ENCODE data around the gene MID2.

The MID2 gene

GRCh38 chrX:107894038-107894437 is 68.4 kb downstream of the MID2 start:
- peak; percentile 41 for TF ChIP-seq CTCF (IDR thresholded peaks at IDR 0.05; ENCODE audit: low read depth, low read length, missing control alignments)
- H3K4me3 ChIP-seq (ENCODE audit: low read depth, low read length): no peak overlapping the region
- no peak for DNase-seq (ENCODE audit: low read depth)

- H3K4me3 ChIP-seq (ENCODE audit: low read depth, low read length): no peak overlapping the region
- DNase-seq (ENCODE audit: low read depth): no peak
- no peak for TF ChIP-seq CTCF (IDR thresholded peaks at IDR 0.05; ENCODE audit: low read depth, low read length, missing control alignments)
Measured at GRCh38 chrX:107902721-107903120, 77.1 kb downstream of the MID2 start.

GRCh38 chrX:107905366-107905765 is 79.7 kb downstream of the MID2 start:
- no peak overlapping the region for H3K4me3 ChIP-seq (ENCODE audit: low read depth, low read length)
- TF ChIP-seq CTCF (IDR thresholded peaks at IDR 0.05; ENCODE audit: low read depth, low read length, missing control alignments): no peak
- DNase-seq (ENCODE audit: low read depth): no peak

- TF ChIP-seq CTCF (IDR thresholded peaks at IDR 0.05; ENCODE audit: low read depth, low read length, missing control alignments): no peak
- DNase-seq (ENCODE audit: low read depth): no peak
- no peak overlapping the region for H3K4me3 ChIP-seq (ENCODE audit: low read depth, low read length)
Measured at GRCh38 chrX:107924136-107924746, 98.6 kb downstream of the MID2 start.

- TF ChIP-seq CTCF (IDR thresholded peaks at IDR 0.05; ENCODE audit: low read depth, low read length, missing control alignments): no peak
- no peak overlapping the region for H3K4me3 ChIP-seq (ENCODE audit: low read depth, low read length)
- no peak for DNase-seq (ENCODE audit: low read depth)
Measured at GRCh38 chrX:107934262-107934661, 108.6 kb downstream of the MID2 start.

- no peak for TF ChIP-seq CTCF (IDR thresholded peaks at IDR 0.05; ENCODE audit: low read depth, low read length, missing control alignments)
- no peak for DNase-seq (ENCODE audit: low read depth)
- no peak overlapping the region for H3K4me3 ChIP-seq (ENCODE audit: low read depth, low read length)
Measured at GRCh38 chrX:107935200-107935599, 109.5 kb downstream of the MID2 start.

All from GM12864 (cell line).